Measurements from ENCODE around the gene FBXO15. TPM values are rescaled to one million over a fixed set of nuclear protein-coding genes. Genes with fewer than 3 reads are reported as not detected.

FBXO15 gene
- total and polyA plus RNA-seq, 7 donors: 0.03 to 0.30 (median 0.23) TPM; not detected in 3

- Histone ChIP-seq H3K27me3 (ENCODE audit: insufficient read depth in 3 of 3, low read length in 2 of 3) (peaks cover 0 to 12% (median 0%) of the 10 kb centered on the region in 3 donors), H3K4me3 (no peak overlapping the region), H3K9me3 (no peaks in the 10 kb centered on the region), H3K27ac (no peak overlapping the region), H3K36me3 (ENCODE audit: insufficient read depth in 1 of 2, low read depth in 1 of 2) (no peaks in the 10 kb centered on the region), H3K4me1 (no peaks in the 10 kb centered on the region)
- no peak for DNase-seq
- intact Hi-C loops (cut with DNase I): loop anchor here in 1 of 2 donors (10.0 kb wide), 1 partner anchor 285 kb away; no protein-coding TSS in a partner anchor
- WGBS, 3 donors: 46 to 59% (median 52%) methylated on average over 4 of the region's 4 CpGs
- no peak for TF ChIP-seq CTCF (IDR thresholded peaks at IDR 0.05)
- no peak for ATAC-seq
Measured at GRCh38 chr18:74190086-74190485, 42.5 kb upstream of the FBXO15 start.

GRCh38 chr18:74186661-74187060 is 39.0 kb upstream of the FBXO15 start:
- no peaks in the 10 kb centered on the region for H3K9me3 ChIP-seq
- H3K4me1 ChIP-seq: no peaks in the 10 kb centered on the region
- no peak for DNase-seq
- no peaks in the 10 kb centered on the region for H3K36me3 ChIP-seq (ENCODE audit: insufficient read depth in 1 of 2, low read depth in 1 of 2)
- no peak overlapping the region for H3K27ac ChIP-seq
- 64 to 81% (median 78%) methylated on average over 3 of the region's 3 CpGs for WGBS, 3 donors
- no peak for TF ChIP-seq CTCF (IDR thresholded peaks at IDR 0.05)
- peaks cover 0 to 25% (median 1%) of the 10 kb centered on the region in 3 donors for H3K27me3 ChIP-seq (ENCODE audit: insufficient read depth in 3 of 3, low read length in 2 of 3)
- H3K4me3 ChIP-seq: no peak overlapping the region
- intact Hi-C loops (cut with DNase I): no loop called here
- ATAC-seq: no peak

GRCh38 chr18:74185860-74186259 is 38.2 kb upstream of the FBXO15 start:
- intact Hi-C loops (cut with DNase I): no loop called here
- TF ChIP-seq CTCF (IDR thresholded peaks at IDR 0.05): no peak
- no peak for DNase-seq

GRCh38 chr18:74184875-74185274 is 37.2 kb upstream of the FBXO15 start:
- WGBS, 3 donors: 62 to 69% (median 69%) methylated on average over 3 of the region's 3 CpGs
- no peaks in the 10 kb centered on the region for H3K4me1 ChIP-seq
- no peak overlapping the region for H3K27ac ChIP-seq
- intact Hi-C loops (cut with DNase I): no loop called here
- peaks cover 0 to 20% (median 1%) of the 10 kb centered on the region in 3 donors for H3K27me3 ChIP-seq (ENCODE audit: insufficient read depth in 3 of 3, low read length in 2 of 3)
- no peak for ATAC-seq
- H3K4me3 ChIP-seq: no peak overlapping the region
- no peaks in the 10 kb centered on the region for H3K9me3 ChIP-seq
- H3K36me3 ChIP-seq (ENCODE audit: insufficient read depth in 1 of 2, low read depth in 1 of 2): no peaks in the 10 kb centered on the region
- DNase-seq: no peak
- no peak for TF ChIP-seq CTCF (IDR thresholded peaks at IDR 0.05)

More at GRCh38 chr18:74185860-74186259, 38.2 kb upstream of the FBXO15 start:
- H3K4me3 ChIP-seq: no peak overlapping the region
- H3K36me3 ChIP-seq (ENCODE audit: insufficient read depth in 1 of 2, low read depth in 1 of 2): no peaks in the 10 kb centered on the region
- peaks cover 0 to 26% (median 1%) of the 10 kb centered on the region in 3 donors for H3K27me3 ChIP-seq (ENCODE audit: insufficient read depth in 3 of 3, low read length in 2 of 3)
- WGBS, 3 donors: 69 to 78% (median 71%) methylated on average over 2 of the region's 2 CpGs
- H3K9me3 ChIP-seq: no peaks in the 10 kb centered on the region
- no peak for ATAC-seq
- H3K4me1 ChIP-seq: no peaks in the 10 kb centered on the region
- H3K27ac ChIP-seq: no peak overlapping the region

GRCh38 chr18:74183130-74183529 is 35.5 kb upstream of the FBXO15 start:
- DNase-seq (no peak), ATAC-seq (no peak)
- Histone ChIP-seq H3K9me3 (no peaks in the 10 kb centered on the region), H3K27ac (no peak overlapping the region), H3K4me3 (no peak overlapping the region), H3K4me1 (no peaks in the 10 kb centered on the region), H3K36me3 (ENCODE audit: insufficient read depth in 1 of 2, low read depth in 1 of 2) (no peaks in the 10 kb centered on the region), H3K27me3 (ENCODE audit: insufficient read depth in 3 of 3, low read length in 2 of 3) (peaks cover 0 to 19% (median 1%) of the 10 kb centered on the region in 3 donors)
- intact Hi-C loops (cut with DNase I): no loop called here
- TF ChIP-seq CTCF (IDR thresholded peaks at IDR 0.05): no peak
- 32 to 35% (median 32%) methylated on average over 3 of the region's 3 CpGs for WGBS, 3 donors
